C4-2B (cell line): ENCODE measurements around the gene DICER1.

ENCODE experiments used
- CTCF ChIP-seq: fragments of 450-650 bp; conservative IDR thresholded peaks from 2 replicates; pipeline ENCODE4 v1.5.1; 2017; ENCODE audit warnings: mild to moderate bottlenecking
- ZFX ChIP-seq: fragments of 450-650 bp; IDR thresholded peaks from 2 replicates; pipeline ENCODE4 v1.6.1; 2017

- TF ChIP-seq CTCF = no peak
- TF ChIP-seq ZFX = no peak
Measured at GRCh38 chr14:95164506-95164905, 7.2 kb upstream of the DICER1 start.
